ENCODE measurements around the gene RFX4.

Gene RFX4

GRCh38 chr12:106767954-106768822, 185.4 kb downstream of the RFX4 start:
- no peak for DNase-seq

- no peak for DNase-seq
These were observed 186.3 kb downstream of the RFX4 start for GRCh38 chr12:106769078-106769477.

- DNase-seq = no peak
These were observed 186.7 kb downstream of the RFX4 start for GRCh38 chr12:106769546-106769945.

- DNase-seq = no peak
These were observed 188.6 kb downstream of the RFX4 start for GRCh38 chr12:106771425-106771824.

GRCh38 chr12:106773286-106774004, 190.6 kb downstream of the RFX4 start:
- no peak for DNase-seq

- DNase-seq = peak; percentile 66
These were observed 191.4 kb downstream of the RFX4 start, which contains the start of gene RIC8B for GRCh38 chr12:106774005-106774807. Gene RIC8B (plus strand): TSS chr12:106774682. CDS start chr12:106774746, 64 bp downstream.

- DNase-seq = no peak
These were observed 192.2 kb downstream of the RFX4 start for GRCh38 chr12:106774808-106775524.

GRCh38 chr12:106776897-106777296, 194.1 kb downstream of the RFX4 start:
- DNase-seq = no peak

GRCh38 chr12:106780010-106780631, 197.3 kb downstream of the RFX4 start:
- no peak for DNase-seq

- no peak for DNase-seq
These were observed 199.8 kb downstream of the RFX4 start for GRCh38 chr12:106782619-106783018.

- no peak for DNase-seq
These were observed 200.7 kb downstream of the RFX4 start for GRCh38 chr12:106783515-106783914.

GRCh38 chr12:106790020-106790419, 207.2 kb downstream of the RFX4 start:
- DNase-seq = no peak

GRCh38 chr12:106791531-106791930, 208.7 kb downstream of the RFX4 start:
- no peak for DNase-seq

GRCh38 chr12:106794369-106794768, 211.6 kb downstream of the RFX4 start:
- DNase-seq = no peak

- DNase-seq = no peak
These were observed 218.4 kb downstream of the RFX4 start for GRCh38 chr12:106801167-106801708.

- no peak for DNase-seq
These were observed 219.2 kb downstream of the RFX4 start for GRCh38 chr12:106801830-106802533.

GRCh38 chr12:106804668-106805067, 221.9 kb downstream of the RFX4 start:
- DNase-seq = no peak

All from activated effector memory CD4-positive, alpha-beta T cell treated with Interleukin-2 at 50 U/mL for 16 hours (primary cell).